UCSD-AML1 (cell line): Measurements from ENCODE around the gene RRP9.
"Not testable (repeated sequence)": the region's sequence is repeated elsewhere in the genome, so short reads cannot be mapped to it uniquely, and the experiment has no call there.

Experiments
- DNase-seq: peaks from one replicate; lab custom pipeline; 2025; ENCODE audit not compliant: unreplicated experiment; lab: John Stamatoyannopoulos, UW

The RRP9 gene, protein sequence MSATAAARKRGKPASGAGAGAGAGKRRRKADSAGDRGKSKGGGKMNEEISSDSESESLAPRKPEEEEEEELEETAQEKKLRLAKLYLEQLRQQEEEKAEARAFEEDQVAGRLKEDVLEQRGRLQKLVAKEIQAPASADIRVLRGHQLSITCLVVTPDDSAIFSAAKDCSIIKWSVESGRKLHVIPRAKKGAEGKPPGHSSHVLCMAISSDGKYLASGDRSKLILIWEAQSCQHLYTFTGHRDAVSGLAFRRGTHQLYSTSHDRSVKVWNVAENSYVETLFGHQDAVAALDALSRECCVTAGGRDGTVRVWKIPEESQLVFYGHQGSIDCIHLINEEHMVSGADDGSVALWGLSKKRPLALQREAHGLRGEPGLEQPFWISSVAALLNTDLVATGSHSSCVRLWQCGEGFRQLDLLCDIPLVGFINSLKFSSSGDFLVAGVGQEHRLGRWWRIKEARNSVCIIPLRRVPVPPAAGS

DNA sequence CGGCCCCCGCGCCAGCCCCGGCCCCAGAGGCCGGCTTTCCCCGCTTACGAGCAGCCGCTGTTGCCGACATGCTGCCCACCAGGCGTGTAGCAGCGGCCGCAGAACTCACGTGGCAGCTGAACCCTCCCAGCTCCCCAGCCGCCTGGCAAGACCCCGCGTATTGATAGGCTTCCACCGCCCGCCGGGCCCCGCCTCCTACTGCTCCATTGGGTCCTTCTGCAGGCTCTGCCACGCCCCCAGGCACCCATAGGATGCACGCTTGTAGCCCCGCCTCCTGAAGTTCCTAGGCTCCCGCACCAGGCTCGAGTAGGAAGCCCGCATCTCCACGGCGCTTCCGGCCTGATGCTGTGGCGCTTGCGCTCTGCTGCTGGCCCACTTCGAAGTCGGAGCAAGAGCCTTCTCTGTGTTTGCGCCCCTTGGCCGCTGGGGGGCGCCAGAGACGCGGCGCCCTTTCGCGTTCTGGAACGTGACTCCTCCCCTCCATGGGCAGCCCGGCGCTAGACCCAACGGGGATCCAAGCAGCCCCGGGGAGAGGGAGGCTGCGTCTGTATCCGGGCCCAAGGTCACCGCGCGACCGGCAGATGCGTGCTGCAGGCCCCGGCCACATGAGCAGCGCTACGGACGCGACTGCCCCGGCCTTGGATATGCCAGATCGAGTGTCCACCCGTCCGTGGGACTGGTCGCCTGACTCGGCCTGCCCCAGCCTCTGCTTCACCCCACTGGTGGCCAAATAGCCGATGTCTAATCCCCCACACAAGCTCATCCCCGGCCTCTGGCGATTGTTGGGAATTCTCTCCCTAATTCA, at the start of gene RRP9, which contains the start of gene PARP3:
Gene RRP9, minus strand, starts transcription at position 107 of the 805 bp plus-strand sequence. Its CDS starts 37 bp downstream, at position 70.
Gene PARP3, plus strand, starts transcription at position 566 of the 805 bp plus-strand sequence. CDS start 993 bp downstream, outside the sequence.
- peak; percentile 100 for DNase-seq

DNA sequence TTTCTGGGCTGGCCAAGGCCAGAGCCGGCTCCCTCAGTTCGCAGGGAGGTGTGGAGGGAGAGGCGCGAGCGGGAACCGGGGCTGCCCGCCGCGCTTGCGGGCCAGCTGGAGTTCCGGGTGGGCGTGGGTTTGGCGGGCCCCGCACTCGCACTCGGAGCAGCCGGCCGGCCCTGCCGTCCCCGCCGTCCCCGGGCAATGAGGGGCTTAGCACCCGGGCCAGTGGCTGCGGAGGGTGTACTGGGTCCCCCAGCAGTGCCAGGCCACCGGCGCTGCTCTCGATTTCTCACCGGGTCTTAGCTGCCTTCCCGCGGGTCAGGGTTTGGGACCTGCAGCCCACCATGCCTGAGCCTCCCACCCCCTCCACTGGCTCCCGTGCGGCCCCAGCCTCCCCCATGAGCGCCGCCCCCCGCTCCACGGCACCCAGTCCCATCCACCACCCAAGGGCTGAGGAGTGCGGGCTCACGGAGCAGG, 48.8 kb upstream of the RRP9 start:
- not testable (repeated sequence) for DNase-seq

DNA sequence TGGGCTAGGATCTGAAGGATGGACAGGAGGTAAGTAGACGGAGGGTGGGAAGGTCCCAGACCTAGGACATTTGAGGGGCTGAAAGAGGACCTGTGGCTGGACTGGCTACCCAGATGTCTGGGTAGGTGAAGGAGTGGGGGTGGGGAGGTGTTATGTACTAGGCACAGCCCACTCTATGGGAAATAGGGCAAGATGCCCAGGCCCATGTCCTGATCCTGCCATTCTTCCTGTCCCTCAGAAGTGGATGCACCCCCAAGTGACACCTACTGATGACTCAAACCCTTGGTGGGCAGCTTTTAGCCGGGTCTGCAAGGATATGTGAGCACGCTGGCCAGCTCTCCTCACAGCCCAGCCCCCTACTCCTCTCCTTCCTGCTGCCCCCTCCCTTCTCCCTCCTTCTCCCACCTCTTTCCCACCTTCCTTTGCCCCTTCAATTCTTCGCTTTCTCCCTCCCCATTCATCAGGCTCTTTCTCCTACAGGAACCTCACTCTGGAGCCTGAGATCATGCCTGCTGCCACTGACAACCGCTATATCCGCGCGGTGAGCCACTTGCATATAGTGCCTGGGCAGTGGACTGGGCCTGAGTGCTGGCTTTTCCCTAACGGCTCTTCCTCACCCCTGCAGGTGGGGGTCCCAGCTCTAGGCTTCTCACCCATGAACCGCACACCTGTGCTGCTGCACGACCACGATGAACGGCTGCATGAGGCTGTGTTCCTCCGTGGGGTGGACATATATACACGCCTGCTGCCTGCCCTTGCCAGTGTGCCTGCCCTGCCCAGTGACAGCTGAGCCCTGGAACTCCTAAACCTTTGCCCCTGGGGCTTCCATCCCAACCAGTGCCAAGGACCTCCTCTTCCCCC, 46.8 kb upstream of the RRP9 start:
- no peak for DNase-seq

DNA sequence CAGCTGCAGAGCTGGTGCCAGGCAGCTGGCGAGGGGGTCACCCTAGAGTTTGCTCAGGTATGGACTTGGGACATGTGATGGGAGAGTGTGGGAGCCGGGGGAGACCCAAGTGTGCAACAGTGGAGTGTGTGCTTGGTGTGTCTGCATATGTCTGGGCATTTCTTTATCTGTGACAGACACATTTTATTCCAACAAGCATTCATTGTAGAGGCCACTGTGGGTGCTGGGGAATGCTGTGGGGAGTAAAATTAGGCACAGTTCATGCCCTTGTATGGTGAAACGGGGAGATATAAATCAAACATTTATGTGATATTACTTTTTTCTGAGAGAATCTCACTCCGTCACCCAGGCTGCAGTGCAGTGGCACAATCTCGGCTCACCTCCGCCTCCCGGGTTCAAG, 45.9 kb upstream of the RRP9 start:
- no peak for DNase-seq

DNA sequence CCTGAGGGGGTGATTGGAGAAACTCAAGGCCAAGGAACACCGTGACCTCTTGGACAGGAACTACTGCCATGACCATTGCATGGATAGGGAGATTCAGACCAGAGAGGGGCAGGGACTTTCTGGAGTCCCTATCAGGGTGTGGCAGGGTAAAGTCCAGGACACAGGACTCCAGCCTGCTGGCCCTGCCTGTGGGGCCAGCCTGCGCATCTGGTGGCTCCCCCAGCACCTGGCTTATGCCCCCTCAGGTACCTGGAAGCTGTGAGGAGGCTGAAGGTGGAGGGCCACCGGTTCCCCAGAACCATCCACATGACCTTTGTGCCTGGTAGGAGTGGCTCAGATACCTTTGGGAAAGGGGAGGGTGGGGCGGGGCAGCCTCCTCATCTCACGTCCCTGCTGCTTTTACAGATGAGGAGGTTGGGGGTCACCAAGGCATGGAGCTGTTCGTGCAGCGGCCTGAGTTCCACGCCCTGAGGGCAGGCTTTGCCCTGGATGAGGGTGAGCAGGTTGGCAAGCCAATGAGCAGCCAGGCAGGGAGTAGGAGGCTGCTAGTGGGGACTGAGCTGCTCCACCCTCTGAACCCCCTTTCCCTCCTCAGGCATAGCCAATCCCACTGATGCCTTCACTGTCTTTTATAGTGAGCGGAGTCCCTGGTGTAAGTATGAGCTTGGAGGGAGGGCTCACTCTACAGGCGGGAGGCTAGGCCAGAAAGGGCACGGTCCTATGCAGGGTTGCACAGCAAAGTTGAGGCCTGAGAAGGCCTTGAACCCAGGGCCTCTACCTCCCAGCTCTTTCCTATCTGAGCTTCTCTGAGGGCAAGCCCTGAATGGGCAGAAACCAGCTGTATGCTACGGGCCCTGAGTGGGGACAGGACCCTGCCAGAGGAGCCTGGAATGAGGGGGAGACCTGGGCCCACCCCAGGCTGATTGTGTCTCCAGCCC, 44.6 kb upstream of the RRP9 start:
- DNase-seq: no peak

DNA sequence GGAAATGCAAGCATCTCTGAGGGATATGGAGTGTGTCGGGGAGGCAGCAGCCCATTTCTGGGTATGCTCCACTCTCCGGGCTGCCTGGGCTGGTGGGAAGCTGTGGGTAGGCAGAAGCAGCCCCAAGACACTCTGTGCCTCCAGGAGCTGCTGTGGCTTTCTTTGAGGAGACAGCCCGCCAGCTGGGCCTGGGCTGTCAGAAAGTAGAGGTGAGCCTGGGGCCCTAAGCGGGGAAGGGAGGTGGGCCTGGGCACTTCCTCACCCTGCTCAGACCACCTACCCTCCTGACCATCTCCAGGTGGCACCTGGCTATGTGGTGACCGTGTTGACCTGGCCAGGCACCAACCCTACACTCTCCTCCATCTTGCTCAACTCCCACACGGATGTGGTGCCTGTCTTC, 43.4 kb upstream of the RRP9 start:
- DNase-seq: no peak

DNA sequence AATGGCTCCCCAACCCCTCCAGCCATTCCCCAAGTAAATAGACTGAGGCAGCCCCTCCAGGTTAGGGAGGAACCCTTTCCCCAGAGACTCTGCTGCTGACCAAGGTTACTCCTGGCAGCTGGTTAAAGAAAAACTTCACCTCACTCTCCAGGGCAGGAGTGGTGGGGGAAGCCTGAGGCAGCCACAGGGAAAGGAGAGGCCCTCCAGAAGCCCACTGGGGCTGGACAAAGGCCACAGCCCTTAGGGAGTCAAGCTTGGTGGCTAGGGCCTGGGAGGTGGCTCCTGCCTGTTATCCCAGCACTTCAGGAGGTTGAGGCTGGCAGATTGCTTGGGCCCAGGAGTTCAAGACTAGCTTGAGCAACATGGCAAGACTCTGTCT, 42.6 kb upstream of the RRP9 start:
- no peak for DNase-seq

DNA sequence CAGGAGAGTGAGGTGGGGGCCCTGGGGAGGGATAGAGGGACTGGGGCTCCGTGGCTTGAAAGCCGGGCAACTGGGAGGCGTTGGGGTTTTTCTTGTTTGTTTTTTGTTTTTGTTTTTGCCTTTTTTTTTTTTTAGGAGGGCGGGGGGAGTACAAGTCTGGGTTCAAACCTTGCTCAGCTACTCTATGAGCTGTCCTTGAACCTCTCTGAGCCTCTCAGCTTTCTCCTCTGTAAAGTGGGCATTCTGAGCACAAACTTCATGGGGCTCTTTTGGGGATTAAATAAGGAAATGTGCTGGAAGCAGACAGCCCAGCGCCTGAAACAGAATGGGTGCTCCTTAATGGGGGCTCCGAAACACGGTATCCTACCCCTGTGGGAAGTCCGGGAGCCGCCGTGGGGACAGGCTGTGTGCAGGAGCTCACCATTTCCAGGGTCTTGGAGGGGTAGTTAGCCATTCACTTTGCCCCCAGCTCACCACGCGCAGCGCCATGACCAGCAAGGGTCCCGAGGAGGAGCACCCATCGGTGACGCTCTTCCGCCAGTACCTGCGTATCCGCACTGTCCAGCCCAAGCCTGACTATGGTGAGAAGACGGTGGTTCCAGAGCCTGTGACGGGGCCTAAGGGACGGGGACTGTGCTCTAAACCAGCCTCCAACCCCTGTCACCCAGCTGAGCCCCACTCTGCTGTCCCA, 42.0 kb upstream of the RRP9 start:
- no peak for DNase-seq

DNA sequence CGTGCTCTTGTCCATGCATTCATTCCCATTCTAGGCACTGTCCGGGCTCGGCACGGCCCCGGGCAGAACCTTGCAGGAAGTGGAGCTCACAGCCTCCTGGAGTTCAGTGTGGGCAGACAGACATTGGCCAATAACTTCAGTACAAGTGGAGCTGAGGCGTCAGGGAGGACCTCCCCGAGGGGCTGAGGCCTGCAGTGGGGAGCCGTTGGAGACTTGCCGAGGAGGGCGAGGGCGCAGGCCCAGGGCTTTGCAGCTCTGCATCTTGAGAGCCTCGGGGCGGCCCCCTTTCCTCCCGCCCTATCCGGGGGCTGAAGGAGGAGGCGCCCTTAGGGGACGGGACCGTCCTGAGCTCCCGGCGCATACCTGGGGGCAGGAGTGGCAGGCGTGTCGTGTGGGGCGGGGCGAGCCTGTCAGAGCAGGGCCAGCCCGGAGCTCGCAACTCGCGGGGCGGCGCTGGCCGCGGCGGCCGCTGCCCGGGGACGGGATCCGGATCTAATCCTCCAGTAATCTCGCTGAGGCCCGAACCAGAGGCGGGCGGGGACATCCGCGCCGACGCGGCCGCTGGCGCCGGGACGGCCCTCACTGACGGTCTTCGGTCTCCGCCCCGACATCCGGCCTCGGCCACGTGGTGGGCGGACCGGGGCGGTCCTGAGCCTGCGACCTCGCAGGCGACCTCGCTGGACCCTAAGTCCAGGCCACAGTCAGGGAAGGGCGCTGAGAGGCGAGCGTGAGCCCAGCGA, 41.3 kb upstream of the RRP9 start, which contains the start of gene ACY1:
Gene ACY1, plus strand, starts transcription at position 698 of the 740 bp plus-strand sequence. CDS start 530 bp downstream, outside the sequence.
- peak; percentile 91 for DNase-seq

DNA sequence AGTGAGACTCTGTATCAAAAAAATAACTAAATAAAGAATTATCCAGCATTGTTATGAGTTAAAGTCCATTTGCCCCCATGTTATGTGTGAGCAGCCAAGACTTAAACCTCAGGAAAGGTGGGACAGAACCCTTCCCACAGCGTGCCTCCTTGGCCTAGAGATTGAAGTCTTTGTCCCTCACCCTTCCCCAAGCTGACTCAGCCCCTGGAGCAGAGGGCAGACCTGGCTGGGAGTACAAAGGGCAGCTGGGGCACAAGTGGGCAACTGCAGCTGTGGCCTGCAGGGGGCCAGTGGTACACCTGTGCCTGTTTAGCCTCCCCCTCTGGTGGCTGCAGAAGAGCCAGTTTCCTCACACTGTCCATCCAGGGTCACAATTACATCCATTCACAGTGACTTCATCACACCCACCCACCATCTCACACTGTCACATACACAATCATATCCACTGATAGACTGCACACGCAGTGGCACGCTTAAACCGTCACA, 40.7 kb upstream of the RRP9 start:
- peak; percentile 72 for DNase-seq

DNA sequence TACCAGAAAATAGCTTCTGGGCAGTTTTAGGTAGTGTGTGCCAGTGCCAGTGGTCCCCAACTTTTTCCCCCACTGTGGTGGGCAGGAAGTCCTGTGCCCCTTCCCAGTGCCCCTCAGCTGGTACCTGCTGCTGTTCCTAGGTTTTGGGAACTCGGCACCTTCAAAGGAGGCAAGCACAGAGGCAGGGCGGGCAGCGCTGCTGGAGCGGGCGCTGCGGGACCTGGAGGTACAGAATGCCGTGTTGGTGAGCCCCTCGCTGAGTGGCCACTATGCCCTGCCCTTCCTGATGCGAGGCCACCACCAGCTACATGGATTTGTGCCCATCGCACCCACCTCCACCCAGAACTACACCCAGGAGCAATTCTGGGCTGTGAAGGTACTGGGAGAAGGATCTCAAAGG, 38.5 kb upstream of the RRP9 start:
- DNase-seq: no peak

DNA sequence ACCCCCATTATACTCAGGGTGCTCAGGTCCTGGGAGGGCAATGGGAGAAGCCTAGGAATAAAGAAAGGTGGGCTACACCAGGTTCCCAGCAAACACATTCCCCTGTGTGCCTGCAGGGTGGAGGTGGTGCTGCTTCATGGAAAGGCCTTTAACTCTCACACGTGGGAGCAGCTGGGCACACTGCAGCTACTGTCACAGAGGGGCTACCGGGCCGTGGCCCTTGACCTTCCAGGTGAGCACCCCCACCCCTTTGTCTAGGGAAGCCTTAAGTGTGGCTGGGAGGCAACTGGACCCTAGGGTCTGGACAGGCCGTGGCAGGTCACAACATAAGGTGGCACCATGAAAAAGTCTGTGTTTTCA, 36.4 kb upstream of the RRP9 start:
- DNase-seq: no peak

DNA sequence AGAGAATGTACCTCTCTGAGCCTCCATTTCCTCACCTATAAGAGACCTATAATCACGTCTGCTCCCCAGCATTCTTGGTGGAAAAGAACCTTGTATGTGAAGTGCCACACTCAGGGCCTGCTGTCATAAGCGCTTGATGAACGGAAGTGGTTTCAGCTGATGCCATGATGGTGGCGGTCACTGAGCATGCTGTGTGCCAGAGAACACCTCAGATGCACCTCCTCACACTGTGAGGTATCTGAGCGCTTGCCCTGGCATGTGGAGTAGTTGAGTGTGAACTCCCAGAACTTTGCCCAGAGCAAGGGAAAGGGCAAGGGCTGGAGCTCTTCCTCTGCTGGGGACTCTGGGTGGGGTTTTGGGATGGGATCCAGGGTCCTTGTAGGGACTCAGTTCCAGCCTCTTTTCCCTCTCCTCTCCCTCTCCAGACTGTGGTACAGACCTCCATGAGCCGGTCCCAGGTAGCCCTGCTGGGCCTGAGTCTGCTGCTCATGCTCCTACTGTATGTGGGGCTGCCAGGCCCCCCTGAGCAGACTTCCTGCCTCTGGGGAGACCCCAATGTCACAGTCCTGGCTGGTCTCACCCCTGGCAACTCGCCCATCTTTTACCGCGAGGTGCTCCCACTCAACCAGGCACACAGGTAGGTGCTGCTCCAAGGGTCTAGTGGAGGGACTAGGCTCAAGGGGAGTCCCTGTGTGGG, 35.9 kb upstream of the RRP9 start:
- no peak for DNase-seq

DNA sequence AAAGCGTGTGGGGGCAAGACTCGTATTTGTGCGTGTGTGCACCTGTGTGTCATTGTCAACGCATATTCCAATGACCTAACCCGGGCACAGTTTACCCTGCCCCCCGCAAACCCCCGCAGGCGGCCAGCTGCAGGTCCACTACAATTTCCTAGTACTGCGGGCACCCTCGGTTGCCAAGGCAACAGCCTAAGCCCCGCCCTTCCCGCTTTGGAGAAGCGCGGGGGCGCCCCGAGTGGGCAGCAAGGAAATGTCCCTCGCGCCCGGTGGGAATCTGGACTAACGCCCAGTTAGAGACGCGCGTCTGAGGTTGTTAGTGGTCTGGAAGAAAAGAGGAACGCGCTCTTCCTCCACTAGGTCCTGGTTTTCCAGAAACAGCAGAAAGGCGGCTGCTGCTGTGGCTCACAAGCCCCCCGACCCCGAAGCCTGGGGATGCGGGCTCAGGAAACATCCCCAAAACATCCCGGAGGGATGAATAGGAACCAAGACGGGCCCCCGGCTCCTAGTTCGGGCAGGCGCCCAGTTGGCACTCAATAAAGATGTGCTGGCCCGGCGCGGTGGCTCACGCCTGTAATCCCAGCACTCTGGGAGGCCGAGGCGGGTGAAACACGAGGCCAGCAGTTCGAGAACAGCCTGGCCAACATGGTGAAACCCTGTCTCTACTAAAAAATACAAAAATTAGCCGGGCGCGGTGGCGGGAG, 34.3 kb upstream of the RRP9 start:
- DNase-seq: no peak

DNA sequence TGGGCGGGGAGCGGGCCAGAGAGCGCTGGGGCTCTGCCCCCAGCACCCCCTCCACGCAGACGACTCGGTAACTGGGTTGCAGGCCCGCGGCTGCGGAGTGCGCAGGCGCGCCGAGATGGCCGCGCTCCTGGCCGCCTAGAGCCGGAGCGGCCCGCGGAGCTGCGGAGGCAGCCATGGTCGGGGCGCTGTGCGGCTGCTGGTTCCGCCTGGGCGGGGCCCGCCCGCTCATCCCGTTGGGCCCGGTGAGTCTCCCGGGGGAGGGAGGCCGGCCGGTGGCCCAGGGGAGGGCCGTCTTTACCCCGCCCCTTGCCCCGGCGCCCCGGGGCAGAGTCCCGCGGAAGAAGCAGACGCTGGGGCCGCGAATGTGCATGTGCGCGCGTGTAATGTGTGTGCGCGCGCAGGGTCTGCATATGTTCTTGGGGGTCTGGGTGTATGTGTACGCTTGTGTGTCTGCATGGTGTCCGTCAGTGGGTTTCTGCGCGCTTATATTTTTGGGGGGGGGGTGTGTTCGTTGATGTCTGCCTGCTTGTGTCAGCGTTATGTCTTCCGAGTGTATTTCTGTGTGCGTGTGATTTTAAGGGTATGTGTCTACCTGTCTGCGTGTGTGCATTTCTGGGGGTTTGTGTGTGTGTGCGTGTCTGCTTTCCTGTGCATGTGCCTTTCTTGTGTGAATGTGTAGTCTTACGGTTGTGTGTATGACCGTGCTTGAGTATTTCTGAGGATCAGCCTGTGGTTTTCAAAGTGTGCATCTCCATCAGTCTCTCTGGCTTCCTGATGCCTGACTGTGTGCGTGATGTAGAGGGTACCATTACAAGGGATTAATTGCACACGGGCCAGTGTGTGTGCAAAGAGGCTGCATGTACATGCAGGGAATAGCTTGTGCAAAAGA, 33.5 kb upstream of the RRP9 start, which contains the start of gene ABHD14A:
Gene ABHD14A, plus strand, starts transcription at position 102 of the 889 bp plus-strand sequence. Its CDS starts 72 bp downstream, at position 174.
- peak; percentile 74 for DNase-seq
